H1 (cell line): Measurements from ENCODE around the gene MAPT.

Experiments
- CTCF ChIP-seq, 3 experiments: IDR thresholded peaks; 1 replicate in 2 of 3; 2 replicates in 1 of 3; pipeline versions ENCODE4 v1.5.1 to v1.6.1; 2011; ENCODE audit warnings: low read length in 3 of 3, mild to moderate bottlenecking in 3 of 3, inconsistent platforms in 2 of 3, low read depth in 1 of 3, moderate library complexity in 1 of 3; ENCODE audit not compliant: insufficient read depth in 1 of 3; ENCODE audit errors: control extremely low read depth in 1 of 3
- KDM5A ChIP-seq: fragments of 200-600 bp; IDR thresholded peaks from 2 replicates; pipeline ENCODE4 v1.7.1; 2012; ENCODE audit warnings: mild to moderate bottlenecking, low read length, inconsistent platforms, mixed read lengths
- POLR2AphosphoS5 ChIP-seq: IDR thresholded peaks from 2 replicates; pipeline ENCODE4 v1.6.1; 2011; ENCODE audit warnings: low read depth, low read length

DNA sequence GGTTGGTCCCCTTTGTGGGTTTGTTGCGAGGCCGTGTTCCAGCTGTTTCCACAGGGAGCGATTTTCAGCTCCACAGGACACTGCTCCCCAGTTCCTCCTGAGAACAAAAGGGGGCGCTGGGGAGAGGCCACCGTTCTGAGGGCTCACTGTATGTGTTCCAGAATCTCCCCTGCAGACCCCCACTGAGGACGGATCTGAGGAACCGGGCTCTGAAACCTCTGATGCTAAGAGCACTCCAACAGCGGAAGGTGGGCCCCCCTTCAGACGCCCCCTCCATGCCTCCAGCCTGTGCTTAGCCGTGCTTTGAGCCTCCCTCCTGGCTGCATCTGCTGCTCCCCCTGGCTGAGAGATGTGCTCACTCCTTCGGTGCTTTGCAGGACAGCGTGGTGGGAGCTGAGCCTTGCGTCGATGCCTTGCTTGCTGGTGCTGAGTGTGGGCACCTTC is 77.4 kb downstream of the MAPT start:
- peak; percentile 62 to 70 (median 66) for TF ChIP-seq CTCF (IDR thresholded peaks at IDR 0.05; ENCODE audit: control extremely low read depth in 1 of 3, insufficient read depth in 1 of 3, low read depth in 1 of 3, low read length in 3 of 3)
- no peak for TF ChIP-seq KDM5A
- no peak for TF ChIP-seq POLR2AphosphoS5
